ENCODE results near the gene ZBTB25. TPM values are rescaled to one million over a fixed set of nuclear protein-coding genes. Genes with fewer than 3 reads are reported as not detected.

The ZBTB25 gene
- total and polyA plus RNA-seq, 4 donors, result 13.3 to 18.2 (median 16.3) TPM

DNA sequence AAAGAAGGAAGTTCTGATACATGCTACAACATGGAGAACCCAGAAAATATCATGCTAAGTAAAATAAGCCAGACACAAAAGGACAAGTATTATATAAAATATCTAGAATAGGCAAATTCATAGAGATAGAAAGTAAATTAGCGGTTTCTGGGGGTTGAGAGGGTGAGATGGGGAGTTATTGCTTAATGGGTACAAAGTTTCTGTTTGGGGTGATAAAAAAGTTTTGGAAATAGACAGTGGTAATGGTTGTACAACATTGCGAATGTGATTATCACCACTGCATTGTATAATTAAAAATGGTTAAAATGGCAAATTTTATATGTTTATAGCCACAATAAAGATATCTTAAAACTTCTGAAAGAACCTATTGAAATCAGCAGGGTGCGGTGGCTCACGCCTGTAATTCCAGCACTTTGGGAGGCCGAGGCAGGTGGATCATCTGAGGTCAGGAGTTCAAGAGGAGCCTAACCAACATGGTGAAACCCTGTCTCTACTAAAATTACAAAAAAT is 15.0 kb downstream of the ZBTB25 start:
- H3K4me1 ChIP-seq (ENCODE audit: control insufficient read depth, insufficient read depth, low read length), result no peaks in the 10 kb centered on the region
- no peaks in the 10 kb centered on the region for H3K9me3 ChIP-seq (ENCODE audit: control insufficient read depth, insufficient read depth, low read length)
- H3K36me3 ChIP-seq (ENCODE audit: control insufficient read depth, insufficient read depth, low read length), result peaks cover 19% of the 10 kb centered on the region
- no peak for DNase-seq (ENCODE audit: low read depth in 4 of 6, low spot score in 6 of 6)
- H3K27ac ChIP-seq (ENCODE audit: low read depth, low read length), result no peak overlapping the region
- no peak overlapping the region for H3K4me3 ChIP-seq (ENCODE audit: low read depth, low read length)
- no peaks in the 10 kb centered on the region for H3K27me3 ChIP-seq (ENCODE audit: control insufficient read depth, insufficient read depth, low read length)
- WGBS (ENCODE audit: insufficient coverage), result 100% methylated on average over 4 of the region's 5 CpGs

DNA sequence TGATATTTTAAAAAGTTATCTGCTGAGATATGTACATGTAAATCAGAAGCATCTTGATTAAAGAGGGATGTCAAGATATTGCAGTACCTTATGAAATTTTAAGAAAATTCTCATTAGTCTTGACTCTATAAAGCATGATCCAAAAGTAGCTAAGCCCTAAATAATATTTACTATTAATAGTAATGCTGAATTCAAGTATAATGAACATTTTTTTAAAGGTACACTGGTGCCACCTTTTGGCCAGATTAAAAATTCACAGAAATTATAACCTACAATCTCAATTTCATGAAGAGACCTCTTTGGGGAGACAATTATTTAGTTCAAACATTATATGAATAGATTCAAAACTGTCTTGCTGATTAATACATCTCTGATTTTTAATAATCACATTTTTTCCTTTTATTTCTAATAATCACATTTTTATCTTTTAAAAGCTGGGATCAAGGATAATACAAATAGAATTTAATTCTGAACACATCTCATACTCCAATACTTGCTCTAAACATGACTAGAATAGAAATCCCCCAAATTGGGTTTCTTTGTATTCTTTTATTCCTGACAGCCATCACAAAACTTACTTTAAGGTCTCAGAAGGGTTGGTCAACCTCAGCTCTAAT is 24.9 kb downstream of the ZBTB25 start:
- Histone ChIP-seq H3K27ac (ENCODE audit: low read depth, low read length) (no peak overlapping the region), H3K27me3 (ENCODE audit: control insufficient read depth, insufficient read depth, low read length) (no peaks in the 10 kb centered on the region)
- DNase-seq (ENCODE audit: low read depth in 4 of 6, low spot score in 6 of 6), result peak in 2 of 6 donors; percentile 48 to 78

DNA sequence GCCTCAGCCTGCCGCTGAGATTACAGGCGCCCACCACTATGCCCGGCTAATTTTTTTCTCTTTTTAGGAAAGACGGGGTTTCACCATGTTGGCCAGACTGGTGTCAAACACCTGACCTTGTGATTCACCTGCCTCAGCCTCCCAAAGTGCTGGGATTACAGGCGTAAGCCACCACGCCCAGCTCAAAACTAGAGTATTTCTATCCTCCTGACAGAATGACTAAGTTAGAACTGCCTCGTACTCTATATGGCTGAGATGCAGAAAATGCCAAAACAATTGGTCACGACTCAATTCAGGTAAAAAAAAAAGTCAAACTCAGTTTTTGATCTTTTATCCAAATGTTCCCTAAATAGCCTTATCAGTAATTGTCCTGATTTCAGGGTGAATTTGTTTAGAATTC is 27.2 kb downstream of the ZBTB25 start:
- no peaks in the 10 kb centered on the region for H3K27me3 ChIP-seq (ENCODE audit: control insufficient read depth, insufficient read depth, low read length)
- H3K27ac ChIP-seq (ENCODE audit: low read depth, low read length), result no peak overlapping the region
- H3K4me3 ChIP-seq (ENCODE audit: low read depth, low read length), result no peak overlapping the region
- no peaks in the 10 kb centered on the region for H3K36me3 ChIP-seq (ENCODE audit: control insufficient read depth, insufficient read depth, low read length)
- no peaks in the 10 kb centered on the region for H3K9me3 ChIP-seq (ENCODE audit: control insufficient read depth, insufficient read depth, low read length)
- H3K4me1 ChIP-seq (ENCODE audit: control insufficient read depth, insufficient read depth, low read length), result no peaks in the 10 kb centered on the region
- 97% methylated on average over 5 of the region's 8 CpGs for WGBS (ENCODE audit: insufficient coverage)
- DNase-seq (ENCODE audit: low read depth in 4 of 6, low spot score in 6 of 6), result no peak

More for the DNA sequence above, 24.9 kb downstream of the ZBTB25 start:
- Histone ChIP-seq H3K4me1 (ENCODE audit: control insufficient read depth, insufficient read depth, low read length) (no peaks in the 10 kb centered on the region), H3K9me3 (ENCODE audit: control insufficient read depth, insufficient read depth, low read length) (no peaks in the 10 kb centered on the region), H3K36me3 (ENCODE audit: control insufficient read depth, insufficient read depth, low read length) (no peaks in the 10 kb centered on the region), H3K4me3 (ENCODE audit: low read depth, low read length) (no peak overlapping the region)

DNA sequence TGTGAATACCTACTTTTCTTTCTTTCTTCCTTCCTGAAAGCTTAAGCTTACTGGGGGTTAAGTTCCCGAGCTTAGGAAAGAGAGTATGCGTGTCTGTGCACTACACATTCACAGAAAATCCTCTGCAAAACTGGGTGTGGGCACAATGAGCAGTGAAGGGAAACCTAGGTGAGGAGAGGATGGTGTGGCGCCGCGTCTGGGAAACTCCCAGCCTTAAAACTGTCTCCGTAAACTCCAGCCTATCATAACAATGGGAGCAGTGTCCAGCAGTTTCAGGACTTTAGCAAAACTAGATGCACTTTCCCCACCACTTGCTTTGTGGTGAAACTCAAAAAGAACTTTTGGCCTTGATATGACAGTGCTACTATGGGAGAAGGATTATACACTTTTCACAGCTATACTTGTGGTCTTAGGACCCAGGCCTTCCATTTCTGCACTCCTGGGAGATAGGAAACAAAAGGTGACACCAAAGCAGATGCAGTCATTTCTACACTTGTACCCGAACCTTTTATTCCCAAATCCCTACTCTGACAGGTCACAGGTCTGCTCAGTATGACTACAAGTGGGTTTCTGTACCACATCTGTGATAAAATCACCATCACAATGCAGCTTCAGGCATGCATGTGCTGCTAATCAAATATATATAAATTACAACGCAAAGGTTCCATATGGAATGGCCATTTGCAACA is 27.9 kb downstream of the ZBTB25 start:
- 89% methylated on average over 2 of the region's 8 CpGs for WGBS (ENCODE audit: insufficient coverage)

DNA sequence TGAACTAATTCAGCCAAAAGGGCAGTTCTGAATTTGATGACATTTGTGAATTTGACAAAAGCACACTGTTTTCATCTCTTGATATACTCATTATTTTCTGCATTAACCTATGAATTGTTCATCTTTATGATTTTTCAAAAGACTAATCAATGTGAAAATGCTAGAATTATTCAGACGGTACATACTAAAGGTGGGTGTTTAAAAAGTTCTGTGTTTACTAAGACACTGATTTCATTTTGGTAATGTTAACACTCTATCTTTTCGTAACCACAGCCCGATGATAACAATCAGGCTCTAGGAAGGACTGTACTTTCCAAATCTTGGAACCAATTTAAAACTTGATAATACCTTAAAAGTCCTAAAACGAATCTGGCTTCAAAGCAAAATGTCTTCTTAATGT is 28.9 kb downstream of the ZBTB25 start:
- no peaks in the 10 kb centered on the region for H3K9me3 ChIP-seq (ENCODE audit: control insufficient read depth, insufficient read depth, low read length)
- H3K4me3 ChIP-seq (ENCODE audit: low read depth, low read length), result no peak overlapping the region
- H3K4me1 ChIP-seq (ENCODE audit: control insufficient read depth, insufficient read depth, low read length), result no peaks in the 10 kb centered on the region
- no peaks in the 10 kb centered on the region for H3K36me3 ChIP-seq (ENCODE audit: control insufficient read depth, insufficient read depth, low read length)
- H3K27ac ChIP-seq (ENCODE audit: low read depth, low read length), result no peak overlapping the region
- DNase-seq (ENCODE audit: low read depth in 4 of 6, low spot score in 6 of 6), result no peak
- WGBS (ENCODE audit: insufficient coverage), result no CpG with 5 or more reads among the region's 4 CpGs
- no peaks in the 10 kb centered on the region for H3K27me3 ChIP-seq (ENCODE audit: control insufficient read depth, insufficient read depth, low read length)

More for the DNA sequence above, 27.9 kb downstream of the ZBTB25 start:
- H3K27me3 ChIP-seq (ENCODE audit: control insufficient read depth, insufficient read depth, low read length), result no peaks in the 10 kb centered on the region
- H3K4me1 ChIP-seq (ENCODE audit: control insufficient read depth, insufficient read depth, low read length), result no peaks in the 10 kb centered on the region
- H3K27ac ChIP-seq (ENCODE audit: low read depth, low read length), result no peak overlapping the region
- H3K36me3 ChIP-seq (ENCODE audit: control insufficient read depth, insufficient read depth, low read length), result no peaks in the 10 kb centered on the region
- no peaks in the 10 kb centered on the region for H3K9me3 ChIP-seq (ENCODE audit: control insufficient read depth, insufficient read depth, low read length)
- no peak overlapping the region for H3K4me3 ChIP-seq (ENCODE audit: low read depth, low read length)
- no peak for DNase-seq (ENCODE audit: low read depth in 4 of 6, low spot score in 6 of 6)

DNA sequence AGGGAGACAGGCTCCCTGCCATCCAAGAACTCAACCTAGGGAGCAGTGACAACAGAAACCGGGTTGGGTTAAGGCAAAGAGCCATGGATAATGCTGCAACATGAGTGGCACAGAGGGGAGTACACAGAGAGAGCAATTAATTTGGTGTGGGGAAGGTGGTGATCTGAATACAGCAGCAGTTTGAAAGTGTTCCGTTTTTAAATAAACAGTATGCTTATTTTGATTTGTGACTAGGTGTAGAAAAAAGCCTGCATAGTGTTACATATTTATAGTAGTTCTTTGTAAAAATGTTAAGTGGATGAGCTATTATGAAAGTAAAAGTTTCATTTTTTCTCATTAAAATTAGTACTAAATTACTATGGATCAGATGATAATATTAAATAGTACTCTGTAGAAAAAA is 29.6 kb downstream of the ZBTB25 start:
- WGBS (ENCODE audit: insufficient coverage), result 40% methylated on average over 1 of the region's 2 CpGs
- no peaks in the 10 kb centered on the region for H3K27me3 ChIP-seq (ENCODE audit: control insufficient read depth, insufficient read depth, low read length)
- no peak for DNase-seq (ENCODE audit: low read depth in 4 of 6, low spot score in 6 of 6)
- no peaks in the 10 kb centered on the region for H3K4me1 ChIP-seq (ENCODE audit: control insufficient read depth, insufficient read depth, low read length)
- no peaks in the 10 kb centered on the region for H3K36me3 ChIP-seq (ENCODE audit: control insufficient read depth, insufficient read depth, low read length)
- H3K9me3 ChIP-seq (ENCODE audit: control insufficient read depth, insufficient read depth, low read length), result no peaks in the 10 kb centered on the region
- H3K4me3 ChIP-seq (ENCODE audit: low read depth, low read length), result no peak overlapping the region
- no peak overlapping the region for H3K27ac ChIP-seq (ENCODE audit: low read depth, low read length)

DNA sequence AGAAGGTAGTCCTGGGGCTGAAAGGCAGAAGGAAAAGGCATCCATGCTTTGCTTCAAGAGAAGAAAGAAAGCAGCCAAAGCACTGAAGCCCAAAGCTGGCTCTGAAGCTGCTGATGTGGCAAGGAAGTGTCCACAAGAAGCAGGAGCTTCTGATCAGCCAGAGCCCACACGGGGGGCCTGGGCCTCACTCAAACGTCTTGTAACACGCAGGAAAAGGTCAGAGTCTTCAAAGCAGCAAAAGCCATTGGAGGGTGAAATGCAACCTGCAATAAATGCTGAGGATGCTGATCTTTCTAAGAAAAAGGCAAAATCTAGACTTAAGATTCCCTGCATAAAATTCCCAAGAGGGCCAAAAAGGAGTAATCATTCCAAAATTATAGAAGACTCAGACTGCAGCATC is 35.2 kb downstream of the ZBTB25 start:
- no peak overlapping the region for H3K27ac ChIP-seq (ENCODE audit: low read depth, low read length)
- no peaks in the 10 kb centered on the region for H3K4me1 ChIP-seq (ENCODE audit: control insufficient read depth, insufficient read depth, low read length)
- H3K9me3 ChIP-seq (ENCODE audit: control insufficient read depth, insufficient read depth, low read length), result no peaks in the 10 kb centered on the region
- no peak for DNase-seq (ENCODE audit: low read depth in 4 of 6, low spot score in 6 of 6)
- H3K36me3 ChIP-seq (ENCODE audit: control insufficient read depth, insufficient read depth, low read length), result no peaks in the 10 kb centered on the region
- no peak overlapping the region for H3K4me3 ChIP-seq (ENCODE audit: low read depth, low read length)
- 60% methylated on average over 1 of the region's 3 CpGs for WGBS (ENCODE audit: insufficient coverage)
- no peaks in the 10 kb centered on the region for H3K27me3 ChIP-seq (ENCODE audit: control insufficient read depth, insufficient read depth, low read length)

DNA sequence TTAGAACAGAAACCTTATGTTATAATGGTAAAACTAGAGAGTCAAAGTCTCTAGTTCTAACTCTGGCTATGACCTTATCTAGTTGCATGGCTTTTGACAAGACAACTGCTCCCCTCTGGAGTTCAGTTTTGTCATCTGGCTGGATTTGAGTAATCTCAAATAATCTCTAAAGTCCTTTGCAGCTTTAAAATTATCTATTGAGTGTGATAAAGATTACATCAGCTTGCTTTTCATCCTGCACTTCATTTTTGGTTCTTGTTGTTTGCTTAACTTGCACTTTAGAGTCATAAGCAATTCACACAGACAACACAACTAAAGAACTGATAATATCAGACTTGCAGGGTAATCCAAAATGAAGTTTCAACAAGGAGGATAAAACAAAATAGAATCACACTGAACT is 36.1 kb downstream of the ZBTB25 start:
- Histone ChIP-seq H3K27me3 (ENCODE audit: control insufficient read depth, insufficient read depth, low read length) (no peaks in the 10 kb centered on the region), H3K4me1 (ENCODE audit: control insufficient read depth, insufficient read depth, low read length) (no peaks in the 10 kb centered on the region), H3K27ac (ENCODE audit: low read depth, low read length) (no peak overlapping the region), H3K36me3 (ENCODE audit: control insufficient read depth, insufficient read depth, low read length) (no peaks in the 10 kb centered on the region), H3K9me3 (ENCODE audit: control insufficient read depth, insufficient read depth, low read length) (no peaks in the 10 kb centered on the region), H3K4me3 (ENCODE audit: low read depth, low read length) (no peak overlapping the region)
- DNase-seq (ENCODE audit: low read depth in 4 of 6, low spot score in 6 of 6), result no peak

DNA sequence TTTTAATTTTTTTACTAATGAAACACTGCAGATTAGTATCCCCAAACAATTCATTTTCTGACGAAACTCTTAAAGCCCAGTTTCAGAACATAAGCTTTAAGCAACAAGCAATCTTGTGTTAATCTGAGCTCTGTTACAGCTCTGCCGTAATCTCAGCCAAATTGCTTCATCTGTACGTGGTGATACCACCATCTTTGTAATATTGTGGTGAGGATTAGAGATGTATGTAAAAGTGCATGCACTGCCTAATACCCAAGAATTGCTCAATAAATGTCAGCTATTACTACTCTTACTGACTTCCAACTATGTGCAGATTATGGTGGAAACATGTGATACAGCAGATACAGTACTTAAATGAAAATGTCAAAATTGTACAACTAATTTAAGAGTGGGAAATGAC is 36.5 kb downstream of the ZBTB25 start:
- WGBS (ENCODE audit: insufficient coverage), result no CpG with 5 or more reads among the region's 3 CpGs
- no peak overlapping the region for H3K4me3 ChIP-seq (ENCODE audit: low read depth, low read length)
- H3K4me1 ChIP-seq (ENCODE audit: control insufficient read depth, insufficient read depth, low read length), result no peaks in the 10 kb centered on the region
- DNase-seq (ENCODE audit: low read depth in 4 of 6, low spot score in 6 of 6), result no peak
- no peak overlapping the region for H3K27ac ChIP-seq (ENCODE audit: low read depth, low read length)
- H3K9me3 ChIP-seq (ENCODE audit: control insufficient read depth, insufficient read depth, low read length), result no peaks in the 10 kb centered on the region
- no peaks in the 10 kb centered on the region for H3K36me3 ChIP-seq (ENCODE audit: control insufficient read depth, insufficient read depth, low read length)
- no peaks in the 10 kb centered on the region for H3K27me3 ChIP-seq (ENCODE audit: control insufficient read depth, insufficient read depth, low read length)

Data from spinal cord (tissue), 10 donors.